22Rv1 (cell line): Measurements from ENCODE around the gene FRMD7.
"Not testable (repeated sequence)": the region's sequence is repeated elsewhere in the genome, so short reads cannot be mapped to it uniquely, and the experiment has no call there.

Experiments
- CTCF ChIP-seq: fragments of 450-650 bp; IDR thresholded peaks from 2 replicates; pipeline ENCODE4 v1.5.1; 2017; ENCODE audit warnings: mild to moderate bottlenecking
- ZFX ChIP-seq: fragments of 450-650 bp; IDR thresholded peaks from 2 replicates; pipeline ENCODE4 v1.6.1; 2017; ENCODE audit warnings: antibody characterized with exemption, borderline replicate concordance

- not testable (repeated sequence) for TF ChIP-seq CTCF, ZFX
Measured at GRCh38 chrX:132163094-132163493, 35.3 kb upstream of the FRMD7 start.
